HCT116 (cell line): ENCODE data around the gene CREB3L1. TPM values are rescaled to one million over a fixed set of nuclear protein-coding genes. Genes with fewer than 3 reads are reported as not detected.

ENCODE experiments used
- ATAC-seq: fragments of 200-7000 bp; cut with Tn5 transposase; 2 replicates; pipeline ENCODE4 v1.9.1; 2020; ENCODE audit warnings: mild to moderate bottlenecking, moderate library complexity
- BruUV-seq: library from RNA; stranded (reverse); fragments of 400-500 nt; replicated peaks from 2 replicates; lab custom pipeline; 2021; lab: Mats Ljungman, UMichigan
- CTCF ChIA-PET: fragments of 300-600 bp; sonication (Branson Sonifier 250); formaldehyde crosslinking; loops from one replicate; lab custom pipeline; 2021; ENCODE audit warnings: antibody characterized with exemption; lab: Charles Lee
- POLR2A ChIA-PET: fragments of 300-600, 350-600 bp; sonication (Branson Sonifier 250); formaldehyde crosslinking; loops from one replicate; lab custom pipeline; 2021; ENCODE audit warnings: antibody characterized with exemption; lab: Charles Lee
- RAD21 ChIA-PET, 2 experiments: fragments of 300-600 bp; sonication (Branson Sonifier 250); formaldehyde crosslinking; loops; one replicate each; lab custom pipeline; 2023; ENCODE audit warnings: low total read pairs in 2 of 2; ENCODE audit not compliant: uncharacterized antibody in 2 of 2, unreplicated experiment in 2 of 2, low non-redundant PET in 1 of 2; lab: Charles Lee
- DNase-seq: peaks from one replicate; pipeline ENCODE4 v3.0.0-alpha.2; 2010; ENCODE audit warnings: low read depth, low spot score
- H2AFZ ChIP-seq: fragments of 200-600 bp; shearing (Covaris generic), sonication (generic); 2 replicates; pipeline ENCODE4 v1.6.1; 2017; ENCODE audit warnings: low read depth, mixed run types, mixed read lengths, antibody characterized with exemption, low read length; ENCODE audit not compliant: poor library complexity, severe bottlenecking
- H3K27ac ChIP-seq: 2 replicates; pipeline ENCODE4 v1.5.1; 2012; ENCODE audit warnings: low read depth, low read length
- H3K27me3 ChIP-seq: fragments of 200-600 bp; sonication (generic); 2 replicates; pipeline ENCODE4 v1.6.1; 2016; ENCODE audit warnings: mixed run types, low read length, mixed read lengths; ENCODE audit not compliant: insufficient read depth
- H3K36me3 ChIP-seq, 2 experiments: fragments of 200-500 bp in 1 of 2; fragments of 200-600 bp in 1 of 2; sonication (Bioruptor generic) in 1 of 2; sonication (generic) in 1 of 2; 2 replicates each; pipeline versions ENCODE4 v1.5.1 to v1.6.1; 2014 to 2016; ENCODE audit warnings: low read length in 2 of 2, inconsistent platforms in 1 of 2, mixed read lengths in 1 of 2, mixed run types in 1 of 2; ENCODE audit not compliant: insufficient read depth in 2 of 2, control insufficient read depth in 1 of 2
- H3K4me1 ChIP-seq, 2 experiments: fragments of 200-600 bp in 1 of 2; sonication (generic) in 1 of 2; 2 replicates each; pipeline versions ENCODE4 v1.5.1 to v1.6.1; 2012 to 2017; ENCODE audit warnings: low read length in 2 of 2, inconsistent platforms in 1 of 2, mild to moderate bottlenecking in 1 of 2, mixed read lengths in 1 of 2, mixed run types in 1 of 2, moderate library complexity in 1 of 2; ENCODE audit not compliant: insufficient read depth in 2 of 2, control insufficient read depth in 1 of 2
- H3K4me2 ChIP-seq: fragments of 200-600 bp; sonication (generic); 2 replicates; pipeline ENCODE4 v1.6.1; 2017; ENCODE audit warnings: mixed run types, low read length, mixed read lengths
- H3K4me3 ChIP-seq, 2 experiments: fragments of 200-600 bp in 1 of 2; sonication (generic) in 1 of 2; replicated peaks in 1 of 2; 2 replicates each; pipeline ENCODE4 v1.5.1; 2011 to 2016; ENCODE audit warnings: low read length in 2 of 2, control low read depth in 1 of 2, low read depth in 1 of 2, mild to moderate bottlenecking in 1 of 2, mixed read lengths in 1 of 2, mixed run types in 1 of 2
- H3K79me2 ChIP-seq: fragments of 200-600 bp; sonication (generic); 2 replicates; pipeline ENCODE4 v1.6.1; 2017; ENCODE audit warnings: mild to moderate bottlenecking, mixed run types, low read length, moderate library complexity, mixed read lengths; ENCODE audit not compliant: insufficient read depth
- H3K9ac ChIP-seq: fragments of 200-600 bp; sonication (generic); 2 replicates; pipeline ENCODE4 v1.6.1; 2016; ENCODE audit warnings: low read length, mixed read lengths
- H3K9me2 ChIP-seq: fragments of 200-600 bp; sonication (generic), shearing (Covaris generic); 2 replicates; pipeline ENCODE4 v1.6.1; 2017; ENCODE audit warnings: mixed run types, mild to moderate bottlenecking, moderate library complexity; ENCODE audit not compliant: insufficient read depth
- H3K9me3 ChIP-seq, 2 experiments: fragments of 200-500 bp in 1 of 2; fragments of 200-600 bp in 1 of 2; sonication (Bioruptor generic) in 1 of 2; sonication (generic) in 1 of 2; 2 replicates each; pipeline ENCODE4 v1.6.1; 2014 to 2017; ENCODE audit warnings: low read length in 2 of 2, mixed read lengths in 2 of 2, inconsistent platforms in 1 of 2, low read depth in 1 of 2, mild to moderate bottlenecking in 1 of 2, mixed run types in 1 of 2, moderate library complexity in 1 of 2; ENCODE audit not compliant: control insufficient read depth in 1 of 2, insufficient read depth in 1 of 2
- H4K20me1 ChIP-seq: fragments of 200-600 bp; sonication (generic), shearing (Covaris generic); 2 replicates; pipeline ENCODE4 v1.6.1; 2017; ENCODE audit warnings: mixed run types, mild to moderate bottlenecking, moderate library complexity; ENCODE audit not compliant: insufficient read depth
- CEBPB ChIP-seq: IDR thresholded peaks from 2 replicates; pipeline ENCODE4 v1.6.1; 2012; ENCODE audit warnings: low read depth
- EGR1 ChIP-seq: IDR thresholded peaks from 2 replicates; pipeline ENCODE4 v1.6.1; 2012; ENCODE audit warnings: low read depth
- JUND ChIP-seq: IDR thresholded peaks from 2 replicates; pipeline ENCODE4 v1.6.1; 2012
- POLR2AphosphoS5 ChIP-seq: IDR thresholded peaks from 2 replicates; pipeline ENCODE4 v1.6.1; 2011; ENCODE audit warnings: mild to moderate bottlenecking, low read depth, low read length, moderate library complexity
- RAD21 ChIP-seq: IDR thresholded peaks from 2 replicates; pipeline ENCODE4 v1.6.1; 2012; ENCODE audit warnings: low read depth, mild to moderate bottlenecking
- SIN3A ChIP-seq: IDR thresholded peaks from 2 replicates; pipeline ENCODE4 v1.6.1; 2012; ENCODE audit warnings: low read depth
- YY1 ChIP-seq: IDR thresholded peaks from 2 replicates; pipeline ENCODE4 v1.6.1; 2011; ENCODE audit warnings: low read length, low read depth, moderate library complexity, mild to moderate bottlenecking; ENCODE audit not compliant: insufficient replicate concordance; ENCODE audit errors: extremely low read depth
- ZFX ChIP-seq: fragments of 450-650 bp; IDR thresholded peaks from 2 replicates; pipeline ENCODE4 v1.6.1; 2017
- ZNF274 ChIP-seq: fragments of 200-500 bp; sonication (Bioruptor generic); IDR thresholded peaks from 2 replicates; pipeline ENCODE4 v1.6.1; 2014; ENCODE audit warnings: mild to moderate bottlenecking, low read depth, low read length, inconsistent platforms
- intact Hi-C: fragments of 100-400 bp; cut with micrococcal nuclease; formaldehyde crosslinking; loops from 2 replicates; pipeline ENCODE4 v1.10.0; 2022
- total RNA-seq: library from RNA; stranded (reverse); gene quantifications from one replicate; pipeline ENCODE4 v1.2.1, GENCODE V29; 2021; ENCODE audit not compliant: unreplicated experiment
- TF ChIP-seq, protein P1 (sequence below): IDR thresholded peaks from 2 replicates; pipeline ENCODE4 v1.6.1; 2012; ENCODE audit warnings: low read depth

The CREB3L1 gene
- total RNA-seq, 1 experiment from 2014 or later, result 0.37 TPM

DNA sequence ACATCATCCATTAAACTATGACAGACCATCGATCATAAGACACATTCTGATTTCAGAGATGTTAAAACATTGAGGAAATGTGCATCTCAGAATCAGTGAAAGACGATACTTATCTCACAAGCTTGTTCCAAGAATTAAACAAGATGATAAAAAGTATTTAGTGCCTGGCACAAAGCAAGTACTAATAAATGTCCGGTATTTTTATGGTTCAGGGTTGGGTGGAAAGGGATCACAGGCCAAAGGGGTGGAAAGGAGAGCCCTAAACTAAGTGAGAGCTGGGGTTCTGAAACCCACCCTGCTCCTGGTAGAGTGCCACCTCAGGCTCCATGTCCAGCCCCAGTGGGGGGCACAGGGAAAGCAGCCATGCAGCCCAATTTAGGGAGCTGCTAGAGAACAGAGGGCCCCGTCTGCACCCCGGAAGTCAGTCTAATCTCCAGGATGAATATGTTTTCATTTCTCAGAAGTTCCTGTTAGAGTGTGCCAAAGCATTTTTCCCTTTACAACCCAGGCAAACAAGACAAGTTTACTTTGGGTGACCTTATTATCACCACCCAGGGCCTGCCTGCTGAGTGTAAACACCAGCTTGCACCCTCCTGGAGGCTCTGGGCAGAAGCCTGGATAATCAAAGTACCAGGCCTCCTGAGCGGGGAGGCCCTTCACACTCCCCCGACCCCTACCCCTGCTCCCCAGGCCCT lies 3.8 kb upstream of the CREB3L1 start:
- Histone ChIP-seq H3K4me1 (peaks cover 10 to 23% of the 10 kb centered on the region in 2 experiments), H3K9ac (no peak overlapping the region)
- no peak for DNase-seq

DNA sequence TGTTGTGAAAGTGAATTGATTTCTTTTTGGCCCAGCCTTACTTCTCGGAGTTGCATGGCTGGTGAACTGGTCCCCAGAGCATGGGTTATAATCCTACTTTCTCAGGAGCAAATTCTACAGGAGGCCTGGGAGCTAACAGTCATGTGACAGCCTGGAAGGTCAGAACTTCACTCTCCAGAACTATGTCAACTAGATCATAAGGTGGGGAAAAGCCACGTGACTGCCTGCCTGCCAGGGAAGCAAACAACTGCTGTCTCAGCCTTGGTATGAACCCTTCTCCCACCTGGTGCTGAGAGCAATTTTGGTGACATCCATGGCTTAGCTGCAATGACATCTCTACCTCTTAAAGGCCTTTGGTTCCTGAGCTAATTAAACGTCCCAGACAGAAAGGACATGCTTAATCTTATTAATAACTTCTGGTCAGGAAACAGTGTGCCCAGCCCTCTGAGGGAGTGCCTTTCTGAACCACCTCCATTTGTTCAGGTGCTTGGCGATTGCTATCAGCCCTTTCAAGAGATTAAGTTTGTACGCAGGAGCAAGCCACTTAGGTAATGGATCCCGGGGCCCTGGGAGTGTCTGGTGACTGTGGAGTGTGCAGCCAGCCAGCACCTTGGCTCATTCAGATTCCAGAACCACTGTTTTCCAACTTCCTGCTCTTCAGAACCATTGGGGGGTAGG lies 1.4 kb upstream of the CREB3L1 start:
- no peak overlapping the region for H3K4me2 ChIP-seq

More for the DNA sequence above, 3.8 kb upstream of the CREB3L1 start:
- Histone ChIP-seq H3K4me3 (no peak overlapping the region), H4K20me1 (no peaks in the 10 kb centered on the region), H3K27ac (no peak overlapping the region), H3K9me3 (no peaks in the 10 kb centered on the region), H2AFZ (no peak overlapping the region), H3K9me2 (no peaks in the 10 kb centered on the region), H3K4me2 (peak overlapping the region; percentile 52)
- BruUV-seq, result no TSS peak
- ATAC-seq, result no peak
- no peak for TF ChIP-seq JUND
- TF ChIP-seq RAD21, result no peak
- no peak for TF ChIP-seq CEBPB
- no peak for TF ChIP-seq EGR1
- TF ChIP-seq YY1, result no peak
- no peak for TF ChIP-seq ZFX
- TF ChIP-seq POLR2AphosphoS5, result no peak
- TF ChIP-seq SIN3A, result no peak
- TF ChIP-seq ZNF274, result no peak
- TF ChIP-seq, all 23 proteins: peak for 0
- POLR2A ChIA-PET, result interaction anchor here (0.9 to 2.3 kb wide), 3 partner anchors 24 to 174 kb away, joined by 3 to 8 read pairs (median 3); no protein-coding TSS in a partner anchor
- H3K36me3 ChIP-seq, result no peaks in the 10 kb centered on the region
- intact Hi-C loops, result no loop called here
- CTCF ChIA-PET, result interaction anchor here (1.2 to 2.4 kb wide), 3 partner anchors 35 to 41 kb away, joined by 3 to 8 read pairs (median 4); no protein-coding TSS in a partner anchor
- H3K27me3 ChIP-seq, result no peaks in the 10 kb centered on the region
- no peaks in the 10 kb centered on the region for H3K79me2 ChIP-seq
- RAD21 ChIA-PET, result no interaction called here

More for the DNA sequence above, 1.4 kb upstream of the CREB3L1 start:
- no peaks in the 10 kb centered on the region for H3K9me2 ChIP-seq
- TF ChIP-seq, protein P1, sequence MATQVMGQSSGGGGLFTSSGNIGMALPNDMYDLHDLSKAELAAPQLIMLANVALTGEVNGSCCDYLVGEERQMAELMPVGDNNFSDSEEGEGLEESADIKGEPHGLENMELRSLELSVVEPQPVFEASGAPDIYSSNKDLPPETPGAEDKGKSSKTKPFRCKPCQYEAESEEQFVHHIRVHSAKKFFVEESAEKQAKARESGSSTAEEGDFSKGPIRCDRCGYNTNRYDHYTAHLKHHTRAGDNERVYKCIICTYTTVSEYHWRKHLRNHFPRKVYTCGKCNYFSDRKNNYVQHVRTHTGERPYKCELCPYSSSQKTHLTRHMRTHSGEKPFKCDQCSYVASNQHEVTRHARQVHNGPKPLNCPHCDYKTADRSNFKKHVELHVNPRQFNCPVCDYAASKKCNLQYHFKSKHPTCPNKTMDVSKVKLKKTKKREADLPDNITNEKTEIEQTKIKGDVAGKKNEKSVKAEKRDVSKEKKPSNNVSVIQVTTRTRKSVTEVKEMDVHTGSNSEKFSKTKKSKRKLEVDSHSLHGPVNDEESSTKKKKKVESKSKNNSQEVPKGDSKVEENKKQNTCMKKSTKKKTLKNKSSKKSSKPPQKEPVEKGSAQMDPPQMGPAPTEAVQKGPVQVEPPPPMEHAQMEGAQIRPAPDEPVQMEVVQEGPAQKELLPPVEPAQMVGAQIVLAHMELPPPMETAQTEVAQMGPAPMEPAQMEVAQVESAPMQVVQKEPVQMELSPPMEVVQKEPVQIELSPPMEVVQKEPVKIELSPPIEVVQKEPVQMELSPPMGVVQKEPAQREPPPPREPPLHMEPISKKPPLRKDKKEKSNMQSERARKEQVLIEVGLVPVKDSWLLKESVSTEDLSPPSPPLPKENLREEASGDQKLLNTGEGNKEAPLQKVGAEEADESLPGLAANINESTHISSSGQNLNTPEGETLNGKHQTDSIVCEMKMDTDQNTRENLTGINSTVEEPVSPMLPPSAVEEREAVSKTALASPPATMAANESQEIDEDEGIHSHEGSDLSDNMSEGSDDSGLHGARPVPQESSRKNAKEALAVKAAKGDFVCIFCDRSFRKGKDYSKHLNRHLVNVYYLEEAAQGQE, result no peak
- ChIA-PET POLR2A (no interaction called here), RAD21 (no interaction called here), CTCF (no interaction called here)
- H3K79me2 ChIP-seq, result no peaks in the 10 kb centered on the region
- no peaks in the 10 kb centered on the region for H3K27me3 ChIP-seq
- no peaks in the 10 kb centered on the region for H3K36me3 ChIP-seq
- ATAC-seq (no peak), DNase-seq (no peak)
- no peak overlapping the region for H2AFZ ChIP-seq
- H3K9me3 ChIP-seq, result no peaks in the 10 kb centered on the region
- no TSS peak for BruUV-seq
- no peak overlapping the region for H3K4me3 ChIP-seq
- H3K27ac ChIP-seq, result no peak overlapping the region
- H3K9ac ChIP-seq, result no peak overlapping the region
- intact Hi-C loops, result no loop called here
- H4K20me1 ChIP-seq, result no peaks in the 10 kb centered on the region
- H3K4me1 ChIP-seq, result peaks cover 10 to 23% of the 10 kb centered on the region in 2 experiments
